RPMI7951 (cell line): ENCODE results near the gene APOL2. TPM values are rescaled to one million over a fixed set of nuclear protein-coding genes. Genes with fewer than 3 reads are reported as not detected.
"Not testable (repeated sequence)": the region's sequence is repeated elsewhere in the genome, so short reads cannot be mapped to it uniquely, and the experiment has no call there.

Source experiments
- DNase-seq: peaks from one replicate; pipeline ENCODE4 v3.0.0-alpha.2; 2012; ENCODE audit warnings: low read depth
- total RNA-seq: library from RNA; depleted of rRNA; stranded (reverse); fragments of >200 nt; shearing (Covaris generic); gene quantifications from 2 replicates; pipeline ENCODE4 v1.2.3, GENCODE V29; 2014

APOL2 gene
- total RNA-seq, 1 experiment from 2014 or later, result 25.6 TPM

GRCh38 chr22:36198536-36198935 is 40.8 kb downstream of the APOL2 start:
- no peak for DNase-seq

- DNase-seq, result no peak
These were observed 41.7 kb downstream of the APOL2 start for GRCh38 chr22:36197514-36198146.

GRCh38 chr22:36197065-36197440 is 42.3 kb downstream of the APOL2 start:
- peak; percentile 40 for DNase-seq

GRCh38 chr22:36196254-36197064 is 42.9 kb downstream of the APOL2 start:
- no peak for DNase-seq

- peak; percentile 70 for DNase-seq
These were observed 44.4 kb downstream of the APOL2 start for GRCh38 chr22:36194971-36195370.

GRCh38 chr22:36194385-36194784 is 44.9 kb downstream of the APOL2 start:
- DNase-seq, result no peak

- DNase-seq, result no peak
These were observed 45.8 kb downstream of the APOL2 start for GRCh38 chr22:36193577-36193976.

GRCh38 chr22:36193171-36193570 is 46.2 kb downstream of the APOL2 start:
- DNase-seq, result no peak

- DNase-seq, result peak; percentile 25
These were observed 46.8 kb downstream of the APOL2 start for GRCh38 chr22:36192542-36192941.

GRCh38 chr22:36191106-36191836 is 48.1 kb downstream of the APOL2 start:
- DNase-seq, result peak; percentile 53

GRCh38 chr22:36187862-36188261 is 51.5 kb downstream of the APOL2 start:
- DNase-seq, result not testable (repeated sequence)

- no peak for DNase-seq
These were observed 53.3 kb downstream of the APOL2 start for GRCh38 chr22:36185828-36186624.

- peak; percentile 23 for DNase-seq
These were observed 54.8 kb downstream of the APOL2 start for GRCh38 chr22:36184433-36185025.

- DNase-seq, result no peak
These were observed 55.9 kb downstream of the APOL2 start for GRCh38 chr22:36183446-36183845.

- DNase-seq, result no peak
These were observed 56.5 kb downstream of the APOL2 start for GRCh38 chr22:36182857-36183256.

GRCh38 chr22:36182056-36182455 is 57.3 kb downstream of the APOL2 start:
- no peak for DNase-seq

GRCh38 chr22:36180928-36181327 is 58.4 kb downstream of the APOL2 start:
- DNase-seq, result no peak

- DNase-seq, result peak; percentile 65
These were observed 59.1 kb downstream of the APOL2 start for GRCh38 chr22:36180038-36180880.

- no peak for DNase-seq
These were observed 62.2 kb downstream of the APOL2 start for GRCh38 chr22:36177160-36177559.
